Fibroblast of lung (primary cell): Measurements from ENCODE around the gene PLEKHA6. TPM values are rescaled to one million over a fixed set of nuclear protein-coding genes. Genes with fewer than 3 reads are reported as not detected.

Experiments
- DNase-seq, 2 donors: peaks; one replicate each; pipeline versions ENCODE4 v3.0.0 to v3.0.0-alpha.2; 2010; ENCODE audit warnings: low read depth in 2 of 2
- H2AFZ ChIP-seq: 2 replicates; pipeline ENCODE4 v1.5.1; 2012; ENCODE audit warnings: low read length, control low read depth, inconsistent platforms
- H3K27ac ChIP-seq: 2 replicates; pipeline ENCODE4 v1.5.1; 2011; ENCODE audit warnings: low read length, control low read depth; ENCODE audit not compliant: insufficient read depth
- H3K27me3 ChIP-seq: 2 replicates; pipeline ENCODE4 v1.5.1; 2011; ENCODE audit warnings: mild to moderate bottlenecking, low read length; ENCODE audit not compliant: control insufficient read depth, insufficient read depth
- H3K36me3 ChIP-seq: 2 replicates; pipeline ENCODE4 v1.5.1; 2011; ENCODE audit warnings: low read length; ENCODE audit not compliant: control insufficient read depth, insufficient read depth
- H3K4me1 ChIP-seq: 2 replicates; pipeline ENCODE4 v1.5.1; 2011; ENCODE audit warnings: low read length; ENCODE audit not compliant: control insufficient read depth, insufficient read depth; ENCODE audit errors: extremely low read depth
- H3K4me2 ChIP-seq: 2 replicates; pipeline ENCODE4 v1.5.1; 2011; ENCODE audit warnings: low read length, control low read depth; ENCODE audit not compliant: insufficient read depth; ENCODE audit errors: extremely low read depth
- H3K4me3 ChIP-seq, 4 experiments: fragments of 200-600 bp in 1 of 4; sonication (generic) in 1 of 4; replicated peaks in 1 of 4; 2 replicates each; pipeline ENCODE4 v1.5.1; 2011 to 2016; ENCODE audit warnings: low read length in 4 of 4, low read depth in 3 of 4, mild to moderate bottlenecking in 3 of 4, control low read depth in 2 of 4, inconsistent platforms in 1 of 4, mixed read lengths in 1 of 4; ENCODE audit not compliant: insufficient read depth in 1 of 4; ENCODE audit errors: control extremely low read depth in 1 of 4
- H3K79me2 ChIP-seq: 2 replicates; pipeline ENCODE4 v1.5.1; 2012; ENCODE audit warnings: mild to moderate bottlenecking, low read length, inconsistent platforms; ENCODE audit not compliant: control insufficient read depth, insufficient read depth
- H3K9ac ChIP-seq: 2 replicates; pipeline ENCODE4 v1.5.1; 2011; ENCODE audit warnings: mild to moderate bottlenecking, low read length, control low read depth; ENCODE audit not compliant: insufficient read depth
- H3K9me3 ChIP-seq: 2 replicates; pipeline ENCODE4 v1.5.1; 2012; ENCODE audit warnings: low read depth, low read length; ENCODE audit not compliant: control insufficient read depth, insufficient read depth
- H4K20me1 ChIP-seq: 2 replicates; pipeline ENCODE4 v1.5.1; 2011; ENCODE audit warnings: low read length; ENCODE audit not compliant: control insufficient read depth, insufficient read depth; ENCODE audit errors: extremely low read depth
- CTCF ChIP-seq, 2 donors: IDR thresholded peaks in 1 of 2; conservative IDR thresholded peaks in 1 of 2; 1 replicate in 1 of 2; 2 replicates in 1 of 2; pipeline ENCODE4 v1.5.1; 2011 to 2012; ENCODE audit warnings: low read length in 2 of 2, control low read depth in 1 of 2, inconsistent platforms in 1 of 2, low read depth in 1 of 2, mild to moderate bottlenecking in 1 of 2
- EZH2 ChIP-seq: IDR thresholded peaks from 2 replicates; pipeline ENCODE4 v1.5.1; 2012; ENCODE audit warnings: low read length, control low read depth, mild to moderate bottlenecking; ENCODE audit errors: missing control alignments
- polyA plus RNA-seq, 2 donors: library from polyadenylated mRNA; depleted of rRNA in 1 of 2; stranded (reverse) in 1 of 2; unstranded in 1 of 2; fragments of >200 nt; gene quantifications; 2 replicates each; pipeline ENCODE4 v1.2.1, GENCODE V29; 2011 to 2012; ENCODE audit warnings: missing spikeins in 1 of 2
- total RNA-seq: library from RNA; depleted of rRNA; stranded (reverse); fragments of >200 nt; gene quantifications from 2 replicates; pipeline ENCODE4 v1.2.1, GENCODE V29; 2014

The PLEKHA6 gene
- total and polyA plus RNA-seq, 2 donors (not counting 1 experiment from before 2014, with no cell fraction given): 3.8 to 4.3 TPM

GRCh38 chr1:204318324-204318723 lies 41.4 kb downstream of the PLEKHA6 start:
- no peak overlapping the region for H3K4me2 ChIP-seq
- no peak overlapping the region for H3K27ac ChIP-seq
- H2AFZ ChIP-seq: no peak overlapping the region
- peaks cover 2% of the 10 kb centered on the region for H3K27me3 ChIP-seq
- H3K9me3 ChIP-seq: no peaks in the 10 kb centered on the region
- TF ChIP-seq EZH2 (no peak), CTCF (conservative IDR thresholded peaks at IDR 0.05 in 1 of 2, IDR thresholded peaks at IDR 0.05 in 1 of 2; ENCODE audit: low read depth in 1 of 2, low read length in 2 of 2) (no peak)
- H3K36me3 ChIP-seq: no peaks in the 10 kb centered on the region
- H3K9ac ChIP-seq: no peak overlapping the region
- H3K79me2 ChIP-seq: no peaks in the 10 kb centered on the region
- H3K4me1 ChIP-seq: peaks cover 31% of the 10 kb centered on the region
- no peak overlapping the region for H3K4me3 ChIP-seq
- DNase-seq: no peak
- no peaks in the 10 kb centered on the region for H4K20me1 ChIP-seq

- no peaks in the 10 kb centered on the region for H4K20me1 ChIP-seq
- H2AFZ ChIP-seq: no peak overlapping the region
- no peaks in the 10 kb centered on the region for H3K79me2 ChIP-seq
- H3K36me3 ChIP-seq: no peaks in the 10 kb centered on the region
- no peak overlapping the region for H3K9ac ChIP-seq
- no peak overlapping the region for H3K4me3 ChIP-seq
- H3K9me3 ChIP-seq: no peaks in the 10 kb centered on the region
- no peak overlapping the region for H3K4me2 ChIP-seq
- peaks cover 28% of the 10 kb centered on the region for H3K4me1 ChIP-seq
- peaks cover 2% of the 10 kb centered on the region for H3K27me3 ChIP-seq
- TF ChIP-seq CTCF (conservative IDR thresholded peaks at IDR 0.05 in 1 of 2, IDR thresholded peaks at IDR 0.05 in 1 of 2; ENCODE audit: low read depth in 1 of 2, low read length in 2 of 2): no peak
- no peak for TF ChIP-seq EZH2
- no peak for DNase-seq
- no peak overlapping the region for H3K27ac ChIP-seq
These were observed 42.6 kb downstream of the PLEKHA6 start for GRCh38 chr1:204317170-204317569.

- TF ChIP-seq EZH2: no peak
- no peak for TF ChIP-seq CTCF (conservative IDR thresholded peaks at IDR 0.05 in 1 of 2, IDR thresholded peaks at IDR 0.05 in 1 of 2; ENCODE audit: low read depth in 1 of 2, low read length in 2 of 2)
- peaks cover 2% of the 10 kb centered on the region for H3K27me3 ChIP-seq
- H3K4me3 ChIP-seq: no peak overlapping the region
- no peaks in the 10 kb centered on the region for H4K20me1 ChIP-seq
- DNase-seq: no peak
- no peak overlapping the region for H3K27ac ChIP-seq
- no peak overlapping the region for H3K9ac ChIP-seq
- no peak overlapping the region for H3K4me2 ChIP-seq
- no peak overlapping the region for H2AFZ ChIP-seq
- peaks cover 20% of the 10 kb centered on the region for H3K4me1 ChIP-seq
- H3K79me2 ChIP-seq: no peaks in the 10 kb centered on the region
- H3K36me3 ChIP-seq: no peaks in the 10 kb centered on the region
- no peaks in the 10 kb centered on the region for H3K9me3 ChIP-seq
These were observed 43.6 kb downstream of the PLEKHA6 start for GRCh38 chr1:204316164-204316563.
